ENCODE data around the gene CDKAL1.
A peak's percentile ranks its signal among the peaks of the same experiment; 100 is the strongest.
"Not testable (repeated sequence)": the region's sequence is repeated elsewhere in the genome, so short reads cannot be mapped to it uniquely, and the experiment has no call there.

Gene CDKAL1

GRCh38 chr6:20797597-20797996, 263.3 kb downstream of the CDKAL1 start:
- no peak for DNase-seq (ENCODE audit: low spot score)

- DNase-seq (ENCODE audit: low spot score), result no peak
Measured at GRCh38 chr6:20800229-20800628, 266.0 kb downstream of the CDKAL1 start.

- no peak for DNase-seq (ENCODE audit: low spot score)
Measured at GRCh38 chr6:20800653-20801052, 266.4 kb downstream of the CDKAL1 start.

GRCh38 chr6:20801595-20801994, 267.3 kb downstream of the CDKAL1 start:
- DNase-seq (ENCODE audit: low spot score), result no peak

- DNase-seq (ENCODE audit: low spot score), result no peak
Measured at GRCh38 chr6:20802596-20802995, 268.3 kb downstream of the CDKAL1 start.

GRCh38 chr6:20805021-20805420, 270.8 kb downstream of the CDKAL1 start:
- no peak for DNase-seq (ENCODE audit: low spot score)

GRCh38 chr6:20806669-20807068, 272.4 kb downstream of the CDKAL1 start:
- DNase-seq (ENCODE audit: low spot score), result no peak

- no peak for DNase-seq (ENCODE audit: low spot score)
Measured at GRCh38 chr6:20808439-20808838, 274.2 kb downstream of the CDKAL1 start.

- no peak for DNase-seq (ENCODE audit: low spot score)
Measured at GRCh38 chr6:20808924-20809323, 274.7 kb downstream of the CDKAL1 start.

- no peak for DNase-seq (ENCODE audit: low spot score)
Measured at GRCh38 chr6:20810727-20811108, 276.5 kb downstream of the CDKAL1 start.

- no peak for DNase-seq (ENCODE audit: low spot score)
Measured at GRCh38 chr6:20811109-20811761, 277.0 kb downstream of the CDKAL1 start.

GRCh38 chr6:20812776-20813175, 278.5 kb downstream of the CDKAL1 start:
- DNase-seq (ENCODE audit: low spot score), result no peak

GRCh38 chr6:20814494-20814893, 280.2 kb downstream of the CDKAL1 start:
- DNase-seq (ENCODE audit: low spot score), result no peak

GRCh38 chr6:20816126-20816525, 281.9 kb downstream of the CDKAL1 start:
- no peak for DNase-seq (ENCODE audit: low spot score)

- no peak for DNase-seq (ENCODE audit: low spot score)
Measured at GRCh38 chr6:20817806-20818320, 283.6 kb downstream of the CDKAL1 start.

- DNase-seq (ENCODE audit: low spot score), result no peak
Measured at GRCh38 chr6:20819774-20820400, 285.6 kb downstream of the CDKAL1 start.

GRCh38 chr6:20826378-20826777, 292.1 kb downstream of the CDKAL1 start:
- no peak for DNase-seq (ENCODE audit: low spot score)

- DNase-seq (ENCODE audit: low spot score), result no peak
Measured at GRCh38 chr6:20827798-20828197, 293.5 kb downstream of the CDKAL1 start.

GRCh38 chr6:20830576-20830975, 296.3 kb downstream of the CDKAL1 start:
- DNase-seq (ENCODE audit: low spot score), result no peak

GRCh38 chr6:20831251-20831650, 297.0 kb downstream of the CDKAL1 start:
- DNase-seq (ENCODE audit: low spot score), result not testable (repeated sequence)

- DNase-seq (ENCODE audit: low spot score), result no peak
Measured at GRCh38 chr6:20833881-20834515, 299.7 kb downstream of the CDKAL1 start.

GRCh38 chr6:20835315-20836010, 301.2 kb downstream of the CDKAL1 start:
- DNase-seq (ENCODE audit: low spot score), result no peak

GRCh38 chr6:20837189-20837588, 302.9 kb downstream of the CDKAL1 start:
- DNase-seq (ENCODE audit: low spot score), result peak; percentile 11

Data from CD4-positive, alpha-beta T cell treated with Interleukin-2 at 100 ng/mL for 4 hours (primary cell).